Mammary epithelial cell (primary cell): Measurements from ENCODE around the gene ASB8.

Source experiments
- EZH2 ChIP-seq: IDR thresholded peaks from 2 replicates; pipeline ENCODE4 v1.6.1; 2012; ENCODE audit warnings: low read length, inconsistent platforms, borderline replicate concordance
- TF ChIP-seq, protein P1 (sequence below), 2 donors: IDR thresholded peaks in 1 of 2; conservative IDR thresholded peaks in 1 of 2; 2 replicates each; pipeline ENCODE4 v1.5.1; 2011 to 2012; ENCODE audit warnings: inconsistent platforms in 2 of 2, low read length in 2 of 2, mild to moderate bottlenecking in 2 of 2, control low read depth in 1 of 2, low read depth in 1 of 2; ENCODE audit not compliant: insufficient read depth in 1 of 2; ENCODE audit errors: extremely low read depth in 1 of 2

DNA sequence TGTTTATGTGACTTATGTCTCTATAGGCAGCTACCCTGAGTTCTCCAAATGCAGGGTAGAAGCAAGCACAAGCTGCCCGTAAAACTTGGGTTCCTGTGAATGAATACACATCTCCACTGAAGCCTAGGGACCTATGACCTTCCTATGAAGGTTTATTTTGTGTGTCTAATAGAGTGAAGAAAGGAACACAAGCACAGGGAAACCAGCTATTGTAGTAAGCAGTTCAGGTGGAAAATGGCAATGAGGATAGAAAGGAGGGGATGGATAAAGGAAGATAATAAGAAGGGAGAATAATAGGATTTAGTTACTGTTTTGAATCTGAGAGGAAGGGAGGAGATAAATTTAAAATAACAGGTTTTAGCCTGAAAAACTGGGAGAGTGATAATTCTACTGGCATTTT, 35.8 kb downstream of the ASB8 start:
- no peak for TF ChIP-seq EZH2
- TF ChIP-seq, protein P1, sequence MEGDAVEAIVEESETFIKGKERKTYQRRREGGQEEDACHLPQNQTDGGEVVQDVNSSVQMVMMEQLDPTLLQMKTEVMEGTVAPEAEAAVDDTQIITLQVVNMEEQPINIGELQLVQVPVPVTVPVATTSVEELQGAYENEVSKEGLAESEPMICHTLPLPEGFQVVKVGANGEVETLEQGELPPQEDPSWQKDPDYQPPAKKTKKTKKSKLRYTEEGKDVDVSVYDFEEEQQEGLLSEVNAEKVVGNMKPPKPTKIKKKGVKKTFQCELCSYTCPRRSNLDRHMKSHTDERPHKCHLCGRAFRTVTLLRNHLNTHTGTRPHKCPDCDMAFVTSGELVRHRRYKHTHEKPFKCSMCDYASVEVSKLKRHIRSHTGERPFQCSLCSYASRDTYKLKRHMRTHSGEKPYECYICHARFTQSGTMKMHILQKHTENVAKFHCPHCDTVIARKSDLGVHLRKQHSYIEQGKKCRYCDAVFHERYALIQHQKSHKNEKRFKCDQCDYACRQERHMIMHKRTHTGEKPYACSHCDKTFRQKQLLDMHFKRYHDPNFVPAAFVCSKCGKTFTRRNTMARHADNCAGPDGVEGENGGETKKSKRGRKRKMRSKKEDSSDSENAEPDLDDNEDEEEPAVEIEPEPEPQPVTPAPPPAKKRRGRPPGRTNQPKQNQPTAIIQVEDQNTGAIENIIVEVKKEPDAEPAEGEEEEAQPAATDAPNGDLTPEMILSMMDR (conservative IDR thresholded peaks at IDR 0.05 in 1 of 2, IDR thresholded peaks at IDR 0.05 in 1 of 2; ENCODE audit: extremely low read depth in 1 of 2, insufficient read depth in 1 of 2, low read depth in 1 of 2, low read length in 2 of 2): no peak
